Astrocyte (in vitro differentiated cells and primary cell): Measurements from ENCODE around the gene FA2H.

Experiments used
- EZH2 ChIP-seq: IDR thresholded peaks from 2 replicates; pipeline ENCODE4 v1.6.1; 2012; ENCODE audit warnings: mild to moderate bottlenecking, low read length, inconsistent platforms; ENCODE audit not compliant: insufficient read depth
- TF ChIP-seq, protein P1 (sequence below): IDR thresholded peaks from 2 replicates; pipeline ENCODE4 v1.5.1; 2011; ENCODE audit warnings: low read depth, mild to moderate bottlenecking, inconsistent platforms, low read length, moderate library complexity; ENCODE audit not compliant: insufficient read depth

DNA sequence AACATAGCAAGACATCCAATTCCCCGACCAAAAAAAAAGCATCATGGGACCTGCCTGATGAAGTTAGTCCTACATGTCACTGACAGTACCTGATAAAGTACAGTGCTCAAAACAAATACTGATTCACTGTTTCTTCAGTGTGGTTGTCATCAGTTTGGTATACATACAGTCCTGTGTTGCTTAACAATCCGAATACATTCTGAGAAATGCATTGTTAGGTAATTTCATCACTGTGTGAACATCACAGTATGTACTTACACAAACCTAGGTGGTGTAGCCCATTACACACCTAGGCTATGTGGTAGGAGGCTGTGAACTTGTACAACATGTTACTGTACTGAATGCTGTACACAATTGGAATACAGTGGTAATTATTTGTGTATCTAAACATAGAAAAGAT is 19.0 kb upstream of the FA2H start:
- TF ChIP-seq, protein P1, sequence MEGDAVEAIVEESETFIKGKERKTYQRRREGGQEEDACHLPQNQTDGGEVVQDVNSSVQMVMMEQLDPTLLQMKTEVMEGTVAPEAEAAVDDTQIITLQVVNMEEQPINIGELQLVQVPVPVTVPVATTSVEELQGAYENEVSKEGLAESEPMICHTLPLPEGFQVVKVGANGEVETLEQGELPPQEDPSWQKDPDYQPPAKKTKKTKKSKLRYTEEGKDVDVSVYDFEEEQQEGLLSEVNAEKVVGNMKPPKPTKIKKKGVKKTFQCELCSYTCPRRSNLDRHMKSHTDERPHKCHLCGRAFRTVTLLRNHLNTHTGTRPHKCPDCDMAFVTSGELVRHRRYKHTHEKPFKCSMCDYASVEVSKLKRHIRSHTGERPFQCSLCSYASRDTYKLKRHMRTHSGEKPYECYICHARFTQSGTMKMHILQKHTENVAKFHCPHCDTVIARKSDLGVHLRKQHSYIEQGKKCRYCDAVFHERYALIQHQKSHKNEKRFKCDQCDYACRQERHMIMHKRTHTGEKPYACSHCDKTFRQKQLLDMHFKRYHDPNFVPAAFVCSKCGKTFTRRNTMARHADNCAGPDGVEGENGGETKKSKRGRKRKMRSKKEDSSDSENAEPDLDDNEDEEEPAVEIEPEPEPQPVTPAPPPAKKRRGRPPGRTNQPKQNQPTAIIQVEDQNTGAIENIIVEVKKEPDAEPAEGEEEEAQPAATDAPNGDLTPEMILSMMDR = no peak
- TF ChIP-seq EZH2 = no peak
